Uterus (tissue), 2 donors: ENCODE results near the gene SERPINI1.

Experiments
- CTCF ChIP-seq, 4 experiments: fragments of 200-600 bp in 2 of 4; fragments of 450-650 bp in 2 of 4; sonication (generic) in 2 of 4; IDR thresholded peaks; one replicate each; pipeline ENCODE4 v1.5.1; 2016 to 2019; ENCODE audit warnings: antibody characterized with exemption in 4 of 4, mild to moderate bottlenecking in 2 of 4, moderate library complexity in 1 of 4
- POLR2A ChIP-seq, 2 donors: fragments of 450-650 bp; IDR thresholded peaks; one replicate each; pipeline ENCODE4 v1.6.1; 2016; ENCODE audit warnings: antibody characterized with exemption in 2 of 2, mild to moderate bottlenecking in 1 of 2, moderate library complexity in 1 of 2

GRCh38 chr3:167840247-167840646 is 104.7 kb downstream of the SERPINI1 start:
- TF ChIP-seq CTCF (IDR thresholded peaks at IDR 0.05): no peak
- TF ChIP-seq POLR2A (IDR thresholded peaks at IDR 0.05): no peak
